NCI-H2107 treated with DMSO at 0.1 percent for 48 hours (cell line): ENCODE results near the gene CLN5.
"Not testable (repeated sequence)": the region's sequence is repeated elsewhere in the genome, so short reads cannot be mapped to it uniquely, and the experiment has no call there.

ENCODE experiments used
- DNase-seq: peaks from one replicate; lab custom pipeline; 2025; ENCODE audit not compliant: unreplicated experiment; lab: John Stamatoyannopoulos, UW

Gene CLN5

DNA sequence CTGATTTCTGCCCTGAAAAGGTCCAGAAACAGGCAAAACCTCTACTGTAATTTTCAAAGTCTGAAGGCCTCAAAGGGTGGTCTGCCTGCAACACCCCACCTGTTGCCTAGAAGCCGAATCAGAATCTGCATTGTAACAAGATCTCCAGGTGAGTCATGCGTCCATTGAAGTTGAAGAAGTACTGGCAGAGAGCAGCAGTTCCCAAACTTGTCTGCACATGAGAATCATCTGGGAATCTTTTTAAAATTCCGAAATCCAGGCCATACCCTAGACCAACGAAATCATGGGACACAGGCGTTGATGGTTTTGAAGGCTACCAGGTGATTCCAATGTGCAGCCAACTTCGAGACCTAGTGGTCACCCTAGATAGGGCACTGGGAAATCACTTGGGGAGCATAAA, 16.0 kb upstream of the CLN5 start:
- no peak for DNase-seq

DNA sequence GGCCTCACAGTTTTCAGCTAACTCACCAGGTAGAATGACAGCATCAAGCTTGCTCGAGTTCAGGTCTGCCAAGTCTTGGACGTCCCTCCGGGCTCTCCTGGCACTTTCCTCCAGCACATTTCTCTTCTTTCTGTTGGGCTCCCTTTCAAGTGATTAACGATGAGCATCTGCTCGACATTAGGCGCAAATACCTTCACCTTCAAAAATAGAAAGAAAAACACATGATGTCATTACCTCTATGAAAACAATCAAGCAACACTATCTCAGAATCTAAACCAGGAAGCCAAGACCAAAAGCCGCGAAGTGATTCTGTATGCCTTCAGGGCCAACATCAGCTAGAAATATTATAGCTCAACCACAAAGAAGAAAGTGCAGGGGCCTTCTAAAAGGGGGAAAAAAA, 15.4 kb upstream of the CLN5 start:
- no peak for DNase-seq

DNA sequence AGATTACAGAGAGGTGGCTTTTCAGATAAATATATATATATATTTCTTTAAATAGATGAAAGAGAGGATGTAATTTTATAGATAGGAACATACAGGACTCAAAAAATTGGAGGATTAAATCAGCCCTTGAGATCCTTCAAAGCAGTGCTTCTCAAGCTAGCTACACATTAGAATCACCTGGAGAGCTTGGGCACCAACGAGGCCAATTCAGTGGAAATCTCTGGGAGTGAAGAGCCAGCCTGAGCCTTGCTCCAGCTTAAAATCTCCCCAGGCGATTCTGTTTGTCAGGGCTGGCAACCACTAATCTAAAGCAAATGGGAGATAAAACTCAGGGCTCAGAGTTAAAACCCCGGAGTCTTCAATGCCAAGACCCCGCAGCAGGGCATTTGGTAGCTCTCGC, 15.0 kb upstream of the CLN5 start:
- no peak for DNase-seq

DNA sequence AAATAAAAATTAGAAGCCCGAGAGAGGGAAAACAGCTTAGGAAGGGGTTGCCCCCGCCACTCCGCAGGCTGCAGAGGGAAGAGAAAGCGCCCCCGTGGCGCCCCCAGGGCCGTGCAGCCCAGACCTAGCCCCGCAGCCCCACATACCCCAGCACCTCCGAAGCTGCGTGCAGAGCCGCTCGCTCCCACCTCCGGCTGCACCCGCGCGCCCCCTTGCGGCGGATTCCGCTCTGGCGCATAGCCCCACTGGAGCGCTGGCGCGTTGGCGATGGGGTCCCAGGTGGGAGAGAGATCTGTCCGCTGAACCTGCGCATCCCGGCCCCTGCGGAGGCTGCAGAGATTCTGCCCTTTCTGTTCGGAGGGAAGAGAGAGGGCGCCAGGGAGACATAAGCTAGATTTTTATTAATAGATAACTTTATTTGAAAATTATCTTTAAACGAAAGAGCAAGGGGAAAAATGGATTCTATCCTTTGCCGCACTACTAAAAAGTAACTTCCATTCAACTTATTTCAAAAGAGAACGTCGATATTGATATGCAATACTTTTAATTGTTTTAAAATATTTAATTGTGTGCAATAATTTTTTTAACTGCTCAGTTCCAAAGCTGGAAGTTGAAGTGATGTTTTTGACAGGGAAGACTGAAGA, 11.7 kb upstream of the CLN5 start:
- DNase-seq = no peak

DNA sequence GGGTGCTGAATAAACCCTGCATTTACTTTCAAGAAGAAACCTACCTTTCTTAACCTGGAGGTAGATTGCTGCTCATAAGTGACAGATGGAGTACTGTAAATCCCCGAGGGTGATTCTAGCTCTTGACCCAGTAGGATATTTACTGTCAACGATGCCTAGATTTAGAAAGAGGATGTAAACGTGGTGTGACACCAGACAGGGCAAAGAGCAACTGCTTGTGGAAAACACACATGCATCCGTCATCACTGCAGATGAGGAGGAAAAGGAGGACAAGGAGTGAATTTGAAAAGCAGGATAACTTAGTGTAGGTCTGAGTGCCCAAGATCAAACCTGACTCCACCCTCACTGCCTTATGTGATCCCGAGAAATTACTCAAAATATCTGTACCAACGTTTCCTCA, 9.8 kb upstream of the CLN5 start:
- DNase-seq = no peak

DNA sequence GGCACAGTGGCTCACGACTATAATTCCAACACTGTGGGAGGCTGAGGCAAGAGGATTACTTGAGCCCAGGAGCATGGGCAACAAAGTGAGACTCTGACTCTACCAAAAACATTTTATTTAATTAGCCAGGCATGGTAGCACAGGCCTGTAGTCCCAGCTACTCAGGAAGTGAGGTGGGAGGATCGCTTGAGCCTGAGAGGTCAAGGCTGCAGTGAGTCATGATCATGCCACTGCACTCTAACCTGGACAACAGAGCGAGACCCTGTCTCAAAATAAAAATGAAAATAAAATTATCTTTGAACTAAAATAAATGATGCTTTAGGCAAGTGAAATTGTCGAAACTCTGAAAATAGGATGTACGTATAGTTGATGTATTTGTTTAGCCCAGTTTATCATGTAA, 8.2 kb upstream of the CLN5 start:
- DNase-seq = no peak

DNA sequence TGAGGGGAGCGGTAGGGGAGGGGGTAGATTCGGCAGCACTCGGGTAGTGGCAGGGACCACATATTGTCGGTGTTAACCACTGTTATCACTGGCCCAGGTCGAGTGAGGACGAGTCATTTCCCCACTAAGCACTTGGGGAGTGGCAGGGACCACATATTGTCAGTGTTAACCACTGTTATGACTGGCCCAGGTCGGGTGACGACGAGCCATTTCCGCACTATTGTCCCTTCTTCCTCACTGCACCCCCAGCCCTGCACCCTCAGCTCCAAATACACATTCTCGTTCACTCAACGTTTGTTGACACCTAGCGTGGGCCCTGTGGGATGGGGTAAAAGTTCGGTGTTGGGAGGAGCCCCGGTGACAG, 467 bp upstream of the CLN5 start:
- DNase-seq = no peak

DNA sequence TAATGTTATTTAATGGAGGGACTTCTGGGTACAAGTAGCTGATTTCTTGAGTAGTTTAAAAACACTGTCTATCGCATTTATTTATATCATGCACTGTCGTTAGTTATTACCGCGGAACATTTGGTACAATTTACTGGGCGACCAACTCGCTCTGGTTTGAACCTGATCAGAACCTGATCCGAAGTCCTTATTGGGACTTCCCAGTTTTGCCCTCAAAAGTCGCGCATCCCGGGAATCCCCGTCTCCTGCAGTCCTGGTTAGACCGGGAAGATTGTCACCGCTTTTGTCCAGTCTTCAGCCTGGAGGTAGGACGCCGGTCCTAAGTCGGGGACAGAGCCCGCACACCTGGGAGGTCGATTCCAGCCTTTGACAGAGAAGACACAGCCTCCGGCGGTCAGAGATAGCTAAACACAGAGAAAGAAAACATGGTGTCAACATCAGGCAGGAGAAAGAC, 694 bp downstream of the CLN5 start:
- DNase-seq = no peak

DNA sequence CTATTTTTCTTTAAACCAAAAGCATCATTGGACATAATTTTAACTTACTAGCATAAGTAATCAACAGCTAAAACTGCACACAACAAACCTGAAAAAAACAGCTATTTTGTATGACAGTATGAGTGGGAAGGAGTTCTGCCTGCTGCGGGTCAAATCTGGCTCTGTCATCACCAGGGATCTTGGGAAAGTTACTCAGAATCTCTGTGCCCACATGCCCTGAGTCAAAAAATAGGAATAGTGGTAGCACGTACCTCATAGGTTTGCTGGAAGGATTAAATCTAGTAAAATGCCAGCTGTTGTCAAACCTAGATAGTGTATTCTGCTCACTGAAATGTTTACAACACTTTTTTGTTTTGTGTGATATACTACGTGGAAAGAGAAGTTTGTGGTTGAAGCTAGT, 1.1 kb downstream of the CLN5 start:
- no peak for DNase-seq

DNA sequence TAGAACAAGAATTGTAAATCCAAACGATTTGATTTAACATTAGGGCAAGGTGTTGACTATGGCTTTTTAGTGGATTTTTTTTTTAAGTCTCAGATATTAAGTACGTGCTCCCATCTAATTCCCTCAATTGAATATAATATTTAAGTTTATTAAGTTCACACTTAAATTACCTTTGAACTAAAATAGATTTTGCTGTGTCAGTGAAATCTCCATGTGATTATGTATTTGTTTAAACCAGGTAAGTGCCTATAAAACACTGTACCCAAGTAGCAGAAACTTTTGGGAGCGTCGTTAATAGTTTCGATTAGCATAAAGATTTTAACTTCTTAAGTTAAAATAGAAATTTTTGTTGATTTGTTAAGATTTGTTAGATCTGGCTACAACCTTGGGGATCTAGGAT, 1.6 kb downstream of the CLN5 start:
- DNase-seq = no peak

DNA sequence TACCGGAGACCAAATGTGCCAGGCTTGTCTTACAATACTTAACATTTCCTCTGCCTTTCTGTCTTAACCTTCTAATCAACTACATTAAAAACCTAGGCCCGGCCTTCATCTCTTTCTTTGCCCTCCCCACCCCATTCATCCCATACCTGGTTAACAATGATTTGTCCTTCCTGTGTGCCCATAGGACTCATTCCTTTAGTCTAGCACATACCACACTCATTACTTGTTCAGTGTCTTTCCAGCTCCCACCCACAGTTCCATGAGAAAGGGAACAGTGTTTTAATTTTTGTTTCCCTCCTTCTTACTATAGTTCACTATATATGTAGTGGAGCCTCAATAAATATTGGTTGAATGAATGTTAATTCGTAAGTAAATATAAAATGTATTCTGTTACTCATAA, 2.4 kb downstream of the CLN5 start:
- no peak for DNase-seq

DNA sequence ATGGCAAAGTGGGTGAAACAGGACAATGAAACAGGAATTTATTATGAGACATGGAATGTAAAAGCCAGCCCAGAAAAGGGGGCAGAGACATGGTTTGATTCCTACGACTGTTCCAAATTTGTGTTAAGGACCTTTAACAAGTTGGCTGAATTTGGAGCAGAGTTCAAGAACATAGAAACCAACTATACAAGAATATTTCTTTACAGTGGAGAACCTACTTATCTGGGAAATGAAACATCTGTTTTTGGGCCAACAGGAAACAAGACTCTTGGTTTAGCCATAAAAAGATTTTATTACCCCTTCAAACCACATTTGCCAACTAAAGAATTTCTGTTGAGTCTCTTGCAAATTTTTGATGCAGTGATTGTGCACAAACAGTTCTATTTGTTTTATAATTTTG, 8.6 kb downstream of the CLN5 start:
- DNase-seq = no peak

DNA sequence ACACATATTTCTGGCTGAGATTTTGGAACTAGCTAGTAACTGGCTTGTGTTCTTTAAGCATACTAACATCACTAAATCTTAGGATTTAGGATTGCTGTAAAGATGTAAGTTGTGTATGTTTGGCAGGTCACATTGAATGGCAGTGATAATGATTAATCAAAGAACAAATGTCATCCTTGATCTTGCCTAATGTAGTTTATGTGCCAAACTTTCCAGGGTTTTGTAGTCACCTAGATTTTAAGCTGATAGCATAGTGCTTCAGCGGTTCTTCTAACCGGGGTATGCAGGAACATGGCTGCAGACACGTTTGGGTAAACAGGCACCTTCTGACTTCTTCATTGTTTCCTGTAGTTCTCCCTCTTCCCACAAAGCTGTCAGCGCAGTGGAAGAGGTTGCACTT, 9.7 kb downstream of the CLN5 start:
- no peak for DNase-seq

DNA sequence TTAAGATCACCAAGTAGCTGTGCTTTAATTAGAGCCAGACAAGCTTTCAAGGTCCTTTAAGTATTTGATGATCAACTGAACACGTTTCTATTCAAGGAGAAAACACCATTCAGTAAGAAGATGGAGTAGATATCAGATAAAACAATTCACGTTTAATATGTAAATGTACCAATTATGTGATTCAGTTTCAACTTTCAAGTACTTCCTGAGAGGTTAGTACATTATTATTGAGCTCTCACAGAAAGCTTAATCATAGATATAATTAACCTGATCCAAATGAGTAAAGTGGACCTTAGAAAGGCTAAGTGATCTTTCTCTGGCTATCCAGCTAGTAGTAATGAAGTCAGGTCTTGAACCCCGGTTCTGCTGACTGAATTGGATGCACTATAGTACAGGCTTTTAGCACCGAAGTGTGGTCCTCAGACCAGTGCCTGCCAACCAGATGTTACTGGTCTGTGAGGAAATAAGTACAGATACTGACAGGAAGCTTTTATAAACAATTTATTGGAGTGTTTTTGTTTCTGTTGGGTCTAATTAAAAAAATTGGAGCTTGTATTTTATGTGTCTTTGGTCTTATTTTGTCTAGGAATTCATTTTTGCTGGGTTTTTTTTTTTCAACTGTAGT, 10.2 kb downstream of the CLN5 start:
- no peak for DNase-seq

DNA sequence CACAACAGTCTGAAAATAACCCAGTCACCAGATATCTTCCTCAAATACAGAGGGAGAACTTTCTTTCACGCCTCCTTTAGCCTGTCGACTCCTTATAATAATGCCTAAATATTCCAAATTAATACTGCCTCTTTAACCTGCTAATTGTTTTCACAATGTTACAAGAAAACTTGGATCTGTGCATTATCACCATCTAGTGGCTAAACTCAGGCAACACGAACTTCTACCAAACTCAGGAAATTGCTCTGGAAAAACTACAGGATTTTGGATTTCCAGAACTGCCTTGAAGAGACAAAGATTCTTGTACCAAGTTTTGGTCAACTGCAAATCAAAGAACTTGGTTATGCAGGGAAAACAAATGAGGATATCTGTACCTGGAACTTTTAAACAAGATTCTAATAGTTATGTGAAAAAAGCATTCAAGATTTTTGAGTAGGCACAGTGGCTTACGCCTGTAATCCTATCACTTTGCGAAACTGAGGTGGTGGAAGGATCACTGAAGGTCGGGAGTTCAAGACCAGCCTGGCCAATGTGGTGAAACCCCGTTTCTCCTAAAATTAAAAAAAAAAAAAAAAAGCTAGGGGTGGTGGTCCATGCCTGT, 10.8 kb downstream of the CLN5 start:
- no peak for DNase-seq

DNA sequence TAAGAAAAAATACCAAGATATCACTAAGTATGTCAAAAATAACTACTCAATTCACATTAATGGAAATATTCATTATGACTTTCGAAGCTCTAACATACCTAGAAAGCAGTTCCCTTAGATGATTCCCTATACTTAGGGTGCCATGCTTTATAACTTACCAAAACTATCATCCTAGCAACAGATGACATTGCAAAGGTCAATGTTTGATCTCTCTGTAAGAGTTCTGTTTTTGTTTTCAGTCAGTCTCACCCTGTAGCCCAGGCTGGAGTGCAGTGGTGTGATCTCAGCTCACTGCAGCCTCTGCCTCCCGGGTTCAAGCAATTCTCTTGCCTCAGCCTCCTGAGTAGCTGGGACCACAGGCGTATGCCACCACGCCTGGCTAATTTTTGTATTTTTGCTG, 16.5 kb downstream of the CLN5 start:
- DNase-seq = not testable (repeated sequence)

DNA sequence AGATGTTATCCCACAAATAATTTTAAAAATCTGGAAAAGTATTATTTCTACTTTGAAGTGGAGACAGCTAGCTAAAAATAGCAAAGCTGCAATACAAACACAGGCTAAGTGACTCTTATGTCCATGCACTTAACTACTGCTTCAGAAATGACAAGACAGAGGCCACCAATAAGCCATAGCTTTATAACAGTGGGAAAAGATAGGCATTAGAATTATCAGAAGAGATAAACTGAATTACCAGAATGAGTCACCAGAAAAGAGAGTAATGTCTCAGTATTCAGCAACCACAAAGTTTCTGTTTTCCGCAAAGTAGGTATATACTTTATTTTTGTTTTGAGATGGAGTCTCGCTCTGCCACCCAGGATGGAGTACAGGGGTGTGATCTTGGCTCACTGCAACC, 17.1 kb downstream of the CLN5 start:
- no peak for DNase-seq

DNA sequence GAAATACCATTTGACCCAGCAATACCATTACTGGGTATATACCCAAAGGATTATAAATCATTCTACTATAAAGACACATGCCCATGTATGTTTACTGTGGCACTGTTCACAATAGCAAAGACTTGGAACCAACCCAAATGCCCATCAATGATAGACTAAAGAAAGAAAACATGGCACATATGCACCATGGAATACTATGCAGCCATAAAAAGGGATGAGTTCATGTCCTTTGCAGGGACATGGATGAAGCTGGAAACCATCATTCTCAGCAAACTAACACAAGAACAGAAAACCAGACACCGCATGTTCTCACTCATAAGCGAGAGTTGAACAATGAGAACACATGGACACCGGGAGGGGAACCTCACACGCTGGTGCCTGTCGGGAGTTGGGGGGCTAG, 17.8 kb downstream of the CLN5 start:
- DNase-seq = not testable (repeated sequence)

DNA sequence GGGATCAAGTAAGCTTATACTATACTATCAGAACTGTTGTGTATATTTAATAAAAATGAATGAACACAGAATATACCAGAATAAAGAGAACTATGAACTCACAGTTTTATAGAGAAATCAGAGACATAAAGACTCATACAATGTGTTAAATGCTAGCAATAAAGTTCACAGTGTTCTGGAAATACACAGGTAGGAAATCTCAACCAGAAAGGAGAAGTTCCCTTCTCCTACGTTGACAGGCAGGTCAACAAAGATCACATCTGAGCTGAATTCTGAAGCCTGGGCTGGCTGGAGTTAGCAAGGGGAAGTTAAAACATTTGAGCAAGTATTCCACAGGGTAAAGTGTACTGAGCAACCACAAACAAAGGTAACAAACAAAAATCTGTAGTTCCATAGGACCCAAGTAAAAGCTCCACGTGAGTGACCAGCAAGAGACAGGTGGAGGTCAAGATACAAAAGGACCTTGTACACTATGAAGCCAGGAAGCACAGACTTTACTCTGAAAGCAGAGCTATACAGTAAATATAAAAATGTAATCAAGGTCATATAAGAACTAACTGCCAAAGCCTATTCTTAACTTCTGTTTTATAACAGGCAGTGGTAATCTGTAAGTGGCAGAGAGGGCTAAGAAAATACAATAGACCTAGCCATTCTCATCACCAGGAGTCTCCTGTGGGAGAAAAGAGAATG, 22.1 kb downstream of the CLN5 start:
- DNase-seq = no peak

DNA sequence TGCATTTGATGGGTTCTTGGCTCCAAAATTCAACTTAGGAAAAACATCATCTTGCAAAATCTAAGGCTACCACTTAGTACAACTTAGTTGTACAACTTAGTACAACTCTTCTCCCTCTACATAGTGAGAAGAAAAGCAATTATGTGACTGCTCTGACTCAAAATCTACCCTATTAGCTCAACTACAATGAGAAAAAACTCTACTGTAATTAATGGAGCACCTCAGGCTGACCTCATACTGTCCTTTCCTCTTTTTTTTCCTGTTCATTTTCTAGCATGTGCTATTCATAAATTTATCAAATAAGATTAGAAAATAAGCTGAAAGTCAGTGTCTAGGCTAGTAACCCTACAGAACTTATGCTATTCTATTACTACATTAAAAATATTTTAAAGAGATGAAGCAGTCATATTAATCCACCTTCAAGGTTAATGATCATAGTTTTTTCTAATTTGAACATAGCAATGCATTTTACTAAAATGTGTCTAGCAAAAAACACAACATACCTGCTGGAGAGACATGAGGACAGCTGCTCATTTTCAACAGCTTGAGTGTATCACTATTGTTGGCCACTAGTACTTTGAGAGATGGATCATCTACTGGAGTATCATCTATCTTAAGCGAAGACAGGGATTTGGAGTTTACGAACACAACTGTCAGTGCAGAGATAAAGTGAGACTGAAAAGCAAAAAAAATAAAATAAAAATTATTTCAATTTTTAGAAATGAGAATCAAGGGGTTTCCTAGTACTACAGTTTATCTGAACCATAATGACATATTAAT, 23.2 kb downstream of the CLN5 start:
- no peak for DNase-seq

DNA sequence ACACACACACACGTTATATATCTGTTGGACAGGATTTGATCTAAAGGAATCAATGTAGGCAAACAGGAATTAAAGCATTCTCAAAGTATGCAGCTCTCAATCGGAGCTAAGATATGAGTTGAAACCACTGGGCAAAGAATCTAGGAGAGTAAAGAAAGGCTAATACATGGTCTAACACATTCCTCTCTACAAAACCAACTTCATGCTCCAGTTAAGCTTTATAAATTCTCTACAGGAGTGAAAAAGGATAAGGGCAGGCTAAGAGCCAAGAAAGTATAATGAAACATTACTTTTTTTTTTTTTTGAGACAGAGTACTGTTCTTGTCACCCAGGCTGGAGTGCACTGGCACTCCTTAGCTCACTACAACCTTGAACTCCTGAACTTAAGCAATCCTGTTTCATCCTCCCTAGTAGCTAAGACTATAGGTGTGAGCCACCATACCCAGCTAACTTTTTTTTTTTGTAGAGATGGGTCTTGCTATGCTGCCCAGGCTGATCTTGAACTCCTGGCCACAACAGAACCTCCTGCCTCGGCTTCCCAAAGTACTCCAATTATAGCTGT, 24.5 kb downstream of the CLN5 start:
- DNase-seq = no peak
